Right lobe of liver (tissue), 4 donors: ENCODE measurements around the gene IGFL4.

ENCODE experiments used
- POLR2A ChIP-seq: fragments of 450-650 bp; IDR thresholded peaks from one replicate; pipeline ENCODE4 v1.6.1; 2017; ENCODE audit warnings: antibody characterized with exemption, mild to moderate bottlenecking
- TF ChIP-seq, protein P1 (sequence below), 4 donors: fragments of 200-600 bp in 3 of 4; fragments of 450-650 bp in 1 of 4; IDR thresholded peaks; one replicate each; pipeline versions ENCODE4 v1.5.1 to v1.8.0; 2016 to 2022; ENCODE audit warnings: antibody characterized with exemption in 4 of 4, mild to moderate bottlenecking in 2 of 4
- donor health status: DM: no; HTN: no; CAD: no.
- donor health status: DM: no; HTN: no; CAD: no.
- donor health status: DM: no; HTN: yes; CAD: no.

DNA sequence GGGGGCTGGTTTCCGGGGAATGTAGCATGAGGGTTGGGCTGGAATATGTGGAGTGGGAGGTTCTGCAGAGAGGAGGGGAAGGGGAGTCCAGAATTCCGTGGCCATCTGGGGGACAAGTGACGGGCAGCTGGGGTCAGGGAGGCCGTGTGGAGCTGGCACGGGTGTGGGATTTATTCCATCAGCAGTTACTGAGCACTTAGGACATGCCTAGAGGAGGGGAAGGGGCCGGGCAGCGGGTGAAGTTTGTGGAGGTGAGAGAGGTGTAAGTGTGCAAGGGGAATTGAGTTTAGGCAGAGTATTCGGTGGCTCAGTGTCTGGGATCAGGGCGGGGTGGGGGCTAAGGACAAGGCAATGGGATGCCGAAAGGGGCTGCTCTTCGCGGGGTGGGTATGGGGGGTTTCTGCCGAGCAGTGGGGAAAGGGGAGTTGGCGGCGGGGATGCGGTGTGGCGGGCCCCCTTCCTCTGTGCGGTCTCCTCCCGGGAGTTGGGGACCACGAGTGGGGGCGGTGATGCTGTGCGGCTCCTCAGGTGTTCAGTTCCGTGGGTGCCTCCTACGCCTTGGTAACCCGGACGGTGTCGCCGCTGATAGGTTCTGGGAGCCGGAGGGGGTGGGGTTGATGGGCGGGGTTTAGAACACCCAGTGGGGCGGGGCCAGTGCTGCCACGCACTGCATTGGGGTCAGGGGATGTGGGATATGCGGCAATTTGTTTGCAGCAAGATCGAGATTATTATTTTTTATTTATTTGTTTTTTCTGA, 40.1 kb downstream of the IGFL4 start:
- TF ChIP-seq, protein P1, sequence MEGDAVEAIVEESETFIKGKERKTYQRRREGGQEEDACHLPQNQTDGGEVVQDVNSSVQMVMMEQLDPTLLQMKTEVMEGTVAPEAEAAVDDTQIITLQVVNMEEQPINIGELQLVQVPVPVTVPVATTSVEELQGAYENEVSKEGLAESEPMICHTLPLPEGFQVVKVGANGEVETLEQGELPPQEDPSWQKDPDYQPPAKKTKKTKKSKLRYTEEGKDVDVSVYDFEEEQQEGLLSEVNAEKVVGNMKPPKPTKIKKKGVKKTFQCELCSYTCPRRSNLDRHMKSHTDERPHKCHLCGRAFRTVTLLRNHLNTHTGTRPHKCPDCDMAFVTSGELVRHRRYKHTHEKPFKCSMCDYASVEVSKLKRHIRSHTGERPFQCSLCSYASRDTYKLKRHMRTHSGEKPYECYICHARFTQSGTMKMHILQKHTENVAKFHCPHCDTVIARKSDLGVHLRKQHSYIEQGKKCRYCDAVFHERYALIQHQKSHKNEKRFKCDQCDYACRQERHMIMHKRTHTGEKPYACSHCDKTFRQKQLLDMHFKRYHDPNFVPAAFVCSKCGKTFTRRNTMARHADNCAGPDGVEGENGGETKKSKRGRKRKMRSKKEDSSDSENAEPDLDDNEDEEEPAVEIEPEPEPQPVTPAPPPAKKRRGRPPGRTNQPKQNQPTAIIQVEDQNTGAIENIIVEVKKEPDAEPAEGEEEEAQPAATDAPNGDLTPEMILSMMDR (IDR thresholded peaks at IDR 0.05) = no peak
- no peak for TF ChIP-seq POLR2A
